Measurements from ENCODE around the gene TSPEAR.
A peak's percentile ranks its signal among the peaks of the same experiment; 100 is the strongest.

Gene TSPEAR

DNA sequence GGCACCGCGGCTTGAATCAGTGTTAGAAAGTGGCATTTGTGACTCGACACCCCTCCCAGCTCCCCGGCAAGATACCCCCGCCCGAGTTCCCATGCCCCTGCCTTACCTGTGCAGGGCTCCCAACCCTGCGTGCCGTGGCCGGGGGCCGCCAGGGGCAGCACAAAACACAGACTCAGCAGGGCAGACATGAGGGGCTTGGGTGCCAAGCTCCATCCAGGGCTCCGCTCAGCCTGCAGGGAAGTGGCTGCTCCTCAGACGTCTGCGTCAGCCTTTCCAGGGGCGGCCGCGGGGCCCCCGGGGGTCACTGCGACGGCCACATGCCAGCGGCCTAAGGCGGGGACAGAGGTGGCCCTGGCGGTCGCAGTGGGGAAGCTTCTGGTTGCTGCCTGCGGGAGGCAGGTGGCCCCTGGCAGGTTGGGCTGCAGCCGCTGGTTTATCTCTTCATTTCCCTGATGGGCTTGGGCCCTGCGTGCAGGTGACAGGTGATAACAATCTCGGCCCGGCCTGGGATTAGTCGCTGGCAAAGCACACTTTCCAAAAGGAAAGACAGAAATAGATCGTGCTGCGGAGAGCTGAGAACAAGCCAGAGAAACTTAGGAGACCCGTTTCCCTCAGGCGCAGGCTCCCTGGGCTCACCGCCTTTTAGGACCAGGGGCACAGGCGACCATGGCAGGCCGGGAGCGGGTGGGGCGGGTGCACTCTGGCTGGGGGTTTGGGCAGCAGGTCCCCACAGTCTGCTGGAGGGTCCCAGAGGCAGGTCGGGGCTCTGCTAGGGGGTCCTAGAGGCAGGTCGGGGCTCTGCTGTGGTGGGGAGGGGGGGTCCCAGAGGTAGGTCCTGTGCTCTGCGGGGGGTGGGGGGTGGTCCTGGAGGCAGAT lies at the start of gene TSPEAR:
Gene TSPEAR, minus strand, starts transcription at position 246 of the 876 bp plus-strand sequence. Its CDS starts 58 bp downstream, at position 188.
- DNase-seq: no peak

DNA sequence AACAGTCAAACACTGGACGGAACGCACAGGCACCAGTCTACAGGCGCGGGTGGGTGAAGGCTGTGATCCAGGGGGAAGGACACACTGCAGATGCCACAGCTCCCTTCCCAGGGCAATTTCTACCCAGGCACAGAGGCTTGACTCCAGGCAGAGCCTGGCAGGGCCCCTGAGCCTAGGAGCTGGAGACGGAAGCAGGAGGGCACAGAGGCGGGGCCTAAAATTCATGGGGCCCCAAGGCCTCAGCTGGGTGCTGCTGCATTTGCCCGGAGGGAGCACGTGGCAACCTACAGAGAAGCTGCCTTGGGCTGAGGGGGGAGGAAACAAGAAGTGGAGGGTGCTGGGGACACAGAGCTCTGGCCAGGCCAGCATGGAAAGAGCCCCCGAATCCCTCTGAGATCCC lies 49.0 kb upstream of the TSPEAR start:
- DNase-seq: no peak

DNA sequence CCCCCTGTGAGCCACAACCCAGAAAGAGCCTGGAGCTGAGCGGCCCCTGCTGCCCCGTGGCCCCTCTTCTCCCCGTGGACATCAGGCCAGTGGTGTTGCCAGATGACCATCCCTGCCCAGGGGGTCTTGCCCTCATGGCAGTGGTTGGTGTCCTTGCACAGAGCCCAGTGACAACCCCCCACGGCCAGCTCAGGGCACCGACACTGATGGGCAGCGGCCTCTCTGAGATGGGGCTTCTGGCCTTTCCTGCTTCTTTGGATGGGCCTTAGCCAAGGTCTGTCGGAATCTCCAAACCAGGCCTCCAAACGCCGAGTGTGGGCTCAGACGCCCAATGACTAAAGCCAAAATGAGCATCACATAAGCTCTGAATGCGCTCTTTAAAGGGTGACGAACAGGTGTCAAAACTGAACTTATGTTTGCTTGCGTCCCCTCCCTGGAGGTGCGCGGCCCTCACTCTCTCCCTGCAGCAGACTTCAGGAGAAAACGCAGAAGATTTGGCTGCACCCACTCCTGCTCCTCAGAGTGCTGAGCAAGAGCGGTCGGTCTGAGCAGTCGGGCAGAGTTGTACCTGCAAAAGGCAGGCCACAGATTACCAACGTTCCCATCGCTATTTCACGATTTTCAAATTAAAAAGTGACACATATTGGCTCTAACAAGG lies 48.4 kb upstream of the TSPEAR start:
- no peak for DNase-seq

DNA sequence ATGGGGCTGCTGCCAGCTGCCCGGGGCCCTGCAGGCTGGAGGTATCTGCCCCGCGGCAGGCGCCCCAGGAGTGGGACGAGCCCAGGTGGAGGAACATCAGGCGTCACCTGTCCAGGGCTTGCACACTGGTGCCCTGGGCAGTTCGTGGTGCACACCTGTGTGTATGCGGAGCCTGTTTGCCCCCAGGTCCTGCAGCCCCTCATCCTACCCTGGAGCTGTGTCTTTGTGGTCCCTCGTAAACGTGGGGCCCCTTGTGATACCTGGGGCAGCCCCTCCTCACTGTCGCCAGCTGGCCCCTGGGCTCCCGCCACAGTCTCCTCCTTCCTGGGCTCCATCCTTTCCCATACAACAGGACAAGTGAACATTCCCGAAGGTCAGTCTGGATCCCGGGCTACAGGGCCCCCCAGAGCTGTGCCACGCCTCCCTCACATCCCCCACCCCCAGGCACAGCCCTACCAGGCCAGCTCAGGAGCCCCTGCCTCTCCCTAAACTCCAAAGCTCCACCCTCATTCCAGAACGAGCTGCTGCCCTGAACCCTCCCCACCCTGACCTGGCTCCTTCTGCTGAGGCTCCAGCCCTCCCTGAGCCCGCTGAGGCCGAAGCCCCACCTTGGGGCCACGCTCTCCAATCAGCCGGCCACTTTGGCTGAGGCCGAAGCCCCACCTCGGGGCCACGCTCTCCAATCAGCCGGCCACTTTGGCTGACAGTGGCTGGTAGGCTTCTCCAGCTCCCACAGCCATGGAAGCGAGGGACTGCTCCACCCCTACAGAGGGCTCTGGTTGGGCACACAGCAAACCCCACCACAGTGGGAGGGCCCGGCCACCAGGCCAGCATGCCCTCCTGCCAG lies 47.6 kb upstream of the TSPEAR start:
- DNase-seq: no peak

DNA sequence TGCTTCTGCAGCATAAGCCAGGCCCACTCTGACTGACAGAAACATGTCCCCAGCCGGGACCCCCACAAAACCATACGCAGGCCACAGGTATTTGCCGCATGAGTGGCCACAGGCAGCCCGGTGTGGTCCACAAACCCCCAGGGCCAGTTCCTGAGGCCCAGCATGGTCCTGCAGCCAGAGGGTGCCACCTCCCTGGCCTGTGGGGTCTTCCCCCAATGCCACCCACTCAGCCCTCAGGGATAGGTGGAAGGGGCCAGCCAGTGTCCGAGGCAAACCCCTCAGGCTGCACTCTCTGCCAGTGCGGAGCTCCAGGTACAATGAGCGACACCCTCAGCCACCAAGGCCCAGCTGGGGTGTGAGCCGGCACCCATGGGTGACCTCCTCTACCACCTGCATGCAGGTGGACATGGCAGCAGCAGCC lies 46.8 kb upstream of the TSPEAR start:
- DNase-seq: no peak

DNA sequence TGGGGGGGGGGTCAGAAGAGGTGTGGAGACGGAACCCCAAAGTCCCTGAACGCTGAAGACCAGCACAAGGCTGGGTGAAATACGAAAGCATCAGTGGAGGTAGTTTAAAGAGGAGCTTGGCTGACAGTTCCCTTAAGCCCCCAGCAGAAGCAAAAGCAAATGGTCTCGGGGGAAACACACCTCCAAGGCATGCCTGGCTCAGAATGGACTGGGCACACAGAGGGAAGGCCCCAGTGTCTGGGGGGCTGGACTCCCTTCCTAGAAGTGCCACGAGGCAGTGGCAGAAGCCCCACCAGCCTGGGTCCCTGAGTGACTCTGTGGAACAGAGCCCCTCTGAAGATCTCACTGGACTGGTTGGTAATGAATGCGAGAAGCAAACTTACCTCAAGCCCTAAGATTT lies 46.4 kb upstream of the TSPEAR start:
- no peak for DNase-seq

DNA sequence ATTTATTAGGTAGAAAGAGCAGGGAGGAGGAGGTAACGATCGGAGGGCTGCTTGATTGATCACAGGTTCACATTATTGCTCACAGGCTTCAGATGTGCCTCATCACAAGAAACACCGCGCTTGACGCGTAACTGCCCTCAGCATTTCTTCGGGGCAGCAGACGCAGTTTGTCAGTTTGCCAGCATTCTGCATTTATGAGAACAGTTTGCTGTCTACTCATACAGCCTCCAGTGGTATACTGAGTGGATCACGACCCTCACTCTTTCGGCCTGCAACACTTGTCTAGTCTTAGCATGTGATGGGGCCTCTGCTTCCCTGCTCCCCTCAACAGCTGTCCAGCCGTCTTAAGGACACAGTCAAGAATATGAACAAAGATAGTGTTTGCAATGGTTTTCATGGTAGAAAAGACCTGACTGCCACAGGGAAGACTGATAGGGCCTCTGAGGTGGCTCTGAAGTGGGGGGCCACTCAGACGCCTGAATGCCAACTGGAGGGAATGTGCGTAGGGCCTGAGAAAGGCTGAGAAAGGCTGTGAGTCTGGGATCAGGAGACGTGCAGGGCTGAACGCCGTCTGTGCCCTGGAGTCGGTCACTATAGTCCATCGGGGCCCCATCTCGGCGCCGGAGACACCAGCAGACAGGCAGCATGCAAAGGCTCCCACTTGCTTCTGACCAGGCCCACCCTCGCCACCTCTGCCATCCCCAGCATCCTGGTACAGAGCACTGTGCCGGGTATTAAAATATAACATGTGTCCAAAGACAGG lies 45.2 kb upstream of the TSPEAR start:
- DNase-seq: no peak

DNA sequence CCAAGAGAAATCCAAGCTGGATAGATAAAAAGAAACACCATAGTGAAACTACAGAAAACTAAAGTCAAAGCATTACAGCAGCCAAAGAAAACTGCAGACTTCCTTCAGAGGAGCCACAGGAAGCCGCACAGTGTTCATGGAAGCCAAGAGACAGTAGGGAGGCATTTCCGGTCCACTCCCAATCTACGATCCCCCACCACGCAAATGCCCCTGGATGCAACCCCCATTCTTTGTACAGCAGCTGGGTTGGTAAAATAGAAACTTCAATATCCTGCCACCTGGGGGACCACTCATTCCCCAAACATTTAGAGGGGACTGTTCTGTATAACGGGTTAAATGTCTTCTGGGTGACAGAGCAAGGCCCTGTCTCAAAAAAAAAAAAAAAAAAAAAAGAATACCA lies 43.9 kb upstream of the TSPEAR start:
- DNase-seq: no peak

DNA sequence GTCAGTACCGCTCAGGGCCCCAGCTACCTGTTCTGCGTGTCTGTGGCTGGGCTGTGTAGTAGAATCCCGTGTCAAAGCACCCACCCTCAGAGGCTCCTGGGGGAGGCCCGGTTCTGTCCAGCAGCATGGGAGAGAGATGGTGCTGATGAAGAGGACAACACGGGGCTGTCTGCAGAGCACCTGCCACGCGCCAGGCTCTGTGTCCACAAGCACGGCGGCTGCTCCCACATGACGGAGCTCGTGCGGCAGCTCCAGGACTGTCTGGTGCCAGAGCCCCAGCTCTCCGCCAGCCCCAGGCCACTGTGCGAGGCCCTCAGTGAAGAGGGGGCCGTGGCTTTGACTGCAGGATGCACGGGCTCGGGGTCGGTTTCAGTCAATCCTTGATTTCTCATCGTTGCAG lies 42.0 kb upstream of the TSPEAR start:
- DNase-seq: no peak

DNA sequence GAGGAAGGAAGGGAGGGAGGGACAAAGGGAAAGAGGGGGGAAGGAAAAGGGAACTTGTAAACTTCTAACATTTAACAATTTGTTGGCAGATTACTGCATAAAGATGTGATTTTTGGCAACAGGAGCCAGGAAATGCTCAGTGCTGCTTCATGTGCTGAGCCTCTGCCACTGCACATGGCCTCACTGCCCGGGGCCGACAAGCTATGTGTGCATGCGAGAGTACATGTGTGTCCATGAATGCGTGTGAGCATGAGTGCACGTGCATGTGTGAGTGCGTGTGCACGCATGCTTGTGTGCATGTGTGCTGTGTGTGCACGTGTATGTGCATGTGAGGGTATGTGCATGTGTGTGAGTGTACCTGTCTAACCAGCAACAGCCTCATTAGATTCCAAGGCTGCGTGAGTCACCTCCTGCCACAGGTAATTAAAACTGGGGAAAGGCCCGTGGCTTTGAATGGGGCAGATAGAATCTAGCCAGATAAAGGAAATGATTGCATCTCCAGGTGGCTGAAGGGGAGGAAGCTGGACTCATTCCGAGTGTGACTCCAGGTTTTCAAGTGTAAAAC lies 41.4 kb upstream of the TSPEAR start:
- DNase-seq: no peak

DNA sequence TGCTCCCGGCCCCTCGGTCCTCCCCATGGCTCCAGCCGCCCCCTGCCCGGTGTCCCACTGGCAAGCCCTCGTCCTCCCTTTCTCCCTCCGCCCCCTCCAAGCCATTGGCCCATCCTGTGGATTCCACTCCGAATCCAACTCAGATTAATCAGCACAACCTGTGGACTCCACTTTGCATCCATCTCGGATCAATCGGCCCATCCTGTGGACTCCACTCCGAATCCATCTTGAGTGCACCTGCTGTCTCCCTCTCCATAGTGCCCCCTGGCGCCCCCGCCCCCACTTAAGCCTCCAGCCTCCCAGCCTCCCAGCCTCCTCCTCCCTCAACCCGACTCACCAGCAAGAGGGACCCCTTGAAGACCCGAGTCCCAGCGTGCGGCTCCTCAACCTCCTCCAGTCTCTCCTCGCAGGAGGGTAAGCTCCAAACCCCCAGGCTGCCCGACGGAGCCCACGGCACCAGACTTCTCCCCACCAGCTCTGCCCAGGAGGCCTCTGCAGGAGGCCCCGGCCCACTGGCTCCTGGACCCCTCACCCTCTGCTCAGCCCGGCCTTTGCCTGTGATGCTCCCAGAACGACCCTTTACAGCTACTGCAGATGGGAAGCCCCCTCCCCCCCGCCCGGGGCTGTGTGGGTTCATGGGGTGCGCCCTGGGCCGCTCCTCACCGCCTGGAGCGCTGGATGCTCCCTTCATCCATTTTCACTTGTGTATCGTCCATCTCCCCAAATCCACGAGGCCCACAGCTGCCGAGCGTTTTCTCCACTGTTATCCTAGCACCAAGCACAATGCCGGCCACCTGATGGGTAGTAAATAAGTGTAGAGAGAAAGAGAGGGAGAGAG lies 40.6 kb upstream of the TSPEAR start:
- no peak for DNase-seq

DNA sequence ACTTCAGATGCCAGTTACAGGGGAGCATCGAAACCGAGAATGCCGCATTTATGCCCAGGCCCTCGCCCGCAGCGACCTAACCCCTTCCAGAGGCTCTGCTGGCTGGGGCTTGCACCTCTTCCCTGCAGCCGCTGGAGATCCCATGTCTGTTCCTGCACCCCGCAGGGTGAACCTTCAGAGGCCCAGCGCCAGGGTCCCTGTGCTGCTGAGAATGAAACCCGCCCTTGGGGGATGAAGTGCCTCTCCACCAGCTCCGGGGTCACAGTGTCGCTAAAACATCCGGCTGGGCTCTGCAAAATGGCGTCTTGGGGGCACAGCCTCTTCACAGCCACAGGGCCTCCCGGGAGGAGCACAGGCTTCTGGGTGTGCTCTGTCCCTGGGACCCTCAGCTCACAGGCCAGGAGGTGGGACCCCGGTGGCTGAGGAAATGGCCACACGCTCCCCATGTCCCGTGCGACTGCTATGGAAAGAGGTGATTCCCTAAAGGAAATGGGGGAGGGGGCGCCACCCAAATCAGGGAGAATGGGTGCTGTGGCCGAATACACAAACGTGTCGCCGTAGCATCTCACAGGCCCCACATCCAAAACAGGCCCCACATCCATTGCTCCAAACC lies 39.9 kb upstream of the TSPEAR start:
- DNase-seq: no peak

DNA sequence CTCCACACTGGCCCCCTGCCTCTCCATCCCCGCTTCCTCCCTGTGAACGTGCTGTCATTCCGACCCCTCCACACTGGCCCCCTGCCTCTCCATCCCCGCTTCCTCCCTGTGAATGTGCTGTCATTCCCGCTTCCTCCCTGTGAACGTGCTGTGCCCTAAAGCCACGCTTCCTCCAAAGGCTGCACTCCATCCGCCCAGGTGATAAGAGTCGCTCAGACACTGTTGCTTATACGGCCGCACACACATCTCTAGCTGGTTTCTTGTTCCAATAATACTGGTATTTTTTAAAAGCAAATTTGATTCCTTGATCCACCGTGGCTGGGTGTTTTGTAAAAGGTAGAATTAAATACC lies 39.3 kb upstream of the TSPEAR start:
- DNase-seq: no peak

DNA sequence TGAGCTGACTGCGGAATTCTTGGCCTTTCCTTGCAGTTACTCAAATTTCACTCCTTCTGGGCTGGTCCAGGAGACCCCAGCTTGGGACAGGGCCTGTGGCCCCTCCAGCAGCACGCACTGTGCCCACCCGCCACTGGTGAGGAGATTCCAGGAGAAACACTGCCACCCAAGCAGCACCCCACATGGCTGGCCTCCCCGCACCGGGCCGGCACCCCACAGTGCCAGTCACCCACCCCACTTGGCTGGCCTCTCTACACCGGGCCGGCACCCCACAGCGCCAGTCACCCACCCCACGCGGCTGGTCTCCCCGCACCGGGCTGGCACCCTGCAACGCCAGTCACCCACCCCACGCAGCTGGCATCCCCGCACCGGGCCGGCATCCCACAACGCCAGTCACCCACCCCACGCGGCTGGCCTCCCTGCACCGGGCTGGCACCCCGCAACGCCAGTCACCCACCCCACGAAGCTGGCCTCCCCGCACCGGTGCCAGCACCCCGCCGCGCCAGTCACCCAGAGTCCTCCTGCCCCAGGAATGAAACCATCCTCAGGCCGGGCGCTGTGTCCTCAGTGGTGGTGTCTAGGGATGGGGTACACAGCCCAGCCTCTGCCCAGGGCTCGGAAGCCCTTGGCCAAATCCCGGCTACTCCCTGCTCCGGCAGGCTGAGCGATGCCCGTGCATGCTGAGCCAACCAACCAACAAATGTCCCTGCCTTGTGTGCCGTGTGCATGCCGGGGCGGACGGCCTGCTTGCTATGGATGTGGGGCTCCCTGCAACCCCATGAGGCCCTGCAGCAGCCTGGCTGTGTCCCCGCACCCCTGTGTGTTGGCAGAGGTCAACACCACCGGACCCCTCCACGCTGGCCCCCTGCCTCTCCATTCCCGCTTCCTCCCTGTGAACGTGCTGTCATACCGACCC lies 38.6 kb upstream of the TSPEAR start:
- DNase-seq: no peak

DNA sequence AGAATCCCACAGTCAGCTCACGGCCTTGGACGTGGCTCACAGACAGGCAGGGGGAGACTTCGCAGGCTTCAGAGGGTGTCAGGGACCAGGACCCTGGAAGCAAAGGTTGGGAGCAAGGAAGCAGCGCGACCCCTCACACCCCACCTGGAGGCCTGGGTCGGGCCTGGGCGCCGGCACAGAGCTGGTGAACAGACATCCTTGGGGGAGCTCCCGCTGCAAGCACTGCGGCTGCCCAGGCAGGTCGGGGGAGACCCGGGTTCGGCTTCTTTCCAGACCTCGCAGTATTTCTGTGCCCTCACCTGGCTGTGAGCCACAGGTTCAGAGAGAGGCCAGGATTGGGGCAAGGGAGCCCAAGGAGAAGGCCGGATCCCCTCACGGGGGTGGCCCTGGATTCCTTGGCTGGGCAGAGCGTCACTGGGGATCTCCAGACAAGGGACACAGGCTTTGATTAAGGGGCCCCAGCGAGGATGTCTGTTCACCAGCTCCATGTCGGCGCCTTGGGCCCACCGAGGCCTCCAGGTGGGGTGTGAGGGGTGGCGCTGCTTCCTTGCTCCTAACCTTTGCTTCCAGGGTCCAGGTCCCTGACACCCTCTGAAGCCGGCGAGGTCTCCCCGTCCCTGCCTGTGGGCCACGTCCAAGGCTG lies 37.9 kb upstream of the TSPEAR start:
- no peak for DNase-seq

DNA sequence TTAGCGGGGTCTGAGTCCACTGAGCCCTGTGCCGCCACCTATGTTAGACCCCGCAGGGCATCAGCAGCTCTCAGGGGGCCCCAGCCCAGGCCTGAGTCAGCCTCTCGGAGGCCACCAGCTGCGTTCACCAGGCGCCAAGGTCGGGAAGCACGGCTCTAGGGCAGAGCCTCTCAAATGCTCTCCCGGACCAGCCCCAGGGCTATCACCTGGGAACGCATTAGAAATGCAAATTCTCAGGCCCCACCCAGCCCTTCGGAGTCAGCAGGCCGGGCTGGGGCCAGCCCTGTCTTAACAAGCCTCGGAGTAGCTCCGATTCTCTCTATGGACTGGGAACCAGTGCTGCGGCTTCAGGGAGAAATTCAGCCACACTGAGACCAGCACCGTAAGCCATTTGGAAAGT lies 37.2 kb upstream of the TSPEAR start:
- no peak for DNase-seq

DNA sequence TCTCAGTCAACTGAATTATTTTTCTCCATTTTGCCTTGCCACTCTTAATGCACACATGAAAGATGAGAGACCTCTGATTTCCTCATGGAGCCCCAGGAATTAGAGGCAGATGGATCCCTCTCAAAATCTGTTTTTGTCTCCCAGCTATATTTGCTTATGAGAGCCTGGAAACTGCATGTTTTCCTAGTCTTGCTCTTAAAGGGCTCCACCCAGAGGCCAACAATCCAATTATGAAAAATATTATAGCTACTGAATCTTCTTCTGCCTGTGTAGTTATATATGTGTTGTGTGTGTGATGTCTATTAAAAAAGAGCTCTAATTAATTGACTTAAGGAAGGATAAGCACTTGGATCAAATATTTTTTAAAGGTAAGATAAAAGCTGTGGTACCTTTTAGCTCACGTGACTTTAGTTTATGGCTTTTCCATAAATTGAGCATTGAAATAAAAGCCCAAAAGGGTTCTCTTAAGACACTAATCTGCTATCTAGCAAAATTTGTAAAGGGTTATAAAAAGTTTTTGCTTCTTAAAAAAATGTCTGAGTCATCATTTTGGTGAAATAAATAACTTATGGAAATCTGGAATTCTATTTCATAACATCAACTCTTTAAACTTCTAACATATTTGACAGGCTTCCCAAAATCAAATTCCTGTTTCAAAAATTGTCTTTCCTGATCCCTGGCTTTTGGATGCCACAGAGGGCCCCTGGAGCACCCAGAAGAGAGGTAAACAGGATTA lies 31.2 kb upstream of the TSPEAR start:
- peak; percentile 41 for DNase-seq

DNA sequence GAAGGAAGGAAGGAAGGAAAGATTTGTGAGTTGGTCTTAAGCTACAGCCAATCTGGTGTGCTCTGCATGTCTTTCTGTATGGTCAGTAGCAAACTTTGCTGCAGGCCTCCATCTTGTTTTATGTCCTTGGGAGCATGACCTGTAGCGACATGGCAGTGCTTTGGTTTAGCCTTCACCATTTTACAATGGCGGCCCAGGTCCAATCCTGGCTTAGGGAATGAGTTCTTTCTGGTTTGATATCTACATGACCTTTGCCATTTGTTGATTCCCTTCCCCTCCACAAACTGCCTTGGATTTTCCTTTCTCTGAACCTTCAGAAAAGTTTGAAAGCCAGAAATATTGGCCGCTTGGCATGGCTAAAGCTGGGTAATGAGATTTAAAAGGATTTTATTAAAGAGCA lies 30.5 kb upstream of the TSPEAR start:
- DNase-seq: no peak

DNA sequence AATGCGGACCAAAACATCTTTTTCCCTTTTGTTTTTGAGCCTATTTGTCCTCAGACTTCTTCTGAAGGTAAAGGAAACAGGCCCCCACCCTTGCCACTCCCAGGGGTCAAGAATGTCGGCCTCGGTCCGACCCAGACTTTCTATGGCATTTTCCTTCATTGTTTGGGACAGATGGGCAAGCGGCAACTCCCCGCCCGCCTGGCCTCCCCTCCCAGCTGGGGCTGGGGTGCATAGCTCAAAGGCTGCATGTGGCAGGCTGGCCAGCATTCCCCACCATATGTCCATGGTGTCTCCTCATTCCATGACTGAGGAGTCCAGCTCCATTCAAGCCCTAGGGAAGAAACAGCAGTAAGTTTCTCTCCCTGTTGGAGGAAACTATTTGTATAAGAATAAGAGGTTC lies 29.4 kb upstream of the TSPEAR start:
- DNase-seq: no peak
